ENCODE data around the gene MAGI2.

The MAGI2 gene

DNA sequence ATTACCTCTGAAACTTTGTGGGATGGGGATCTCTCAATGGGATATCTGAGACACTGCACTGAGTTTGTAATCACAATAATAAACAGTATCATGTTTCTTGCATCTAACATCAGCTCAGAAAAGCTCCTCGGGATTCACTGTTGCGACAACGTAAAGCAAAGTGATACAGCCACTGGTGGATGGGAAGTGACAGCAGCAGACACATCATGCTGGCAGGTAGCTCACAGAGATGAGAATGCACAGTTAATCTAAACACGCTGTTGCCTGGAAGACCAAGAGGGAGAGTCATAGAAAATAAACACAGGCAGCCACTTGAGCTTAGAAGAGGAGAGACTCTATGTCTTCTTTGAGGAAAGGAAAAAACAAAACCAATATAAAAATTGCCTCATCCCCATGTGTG lies 513.8 kb downstream of the MAGI2 start:
- DNase-seq (ENCODE audit: low read depth, low spot score), result no peak

DNA sequence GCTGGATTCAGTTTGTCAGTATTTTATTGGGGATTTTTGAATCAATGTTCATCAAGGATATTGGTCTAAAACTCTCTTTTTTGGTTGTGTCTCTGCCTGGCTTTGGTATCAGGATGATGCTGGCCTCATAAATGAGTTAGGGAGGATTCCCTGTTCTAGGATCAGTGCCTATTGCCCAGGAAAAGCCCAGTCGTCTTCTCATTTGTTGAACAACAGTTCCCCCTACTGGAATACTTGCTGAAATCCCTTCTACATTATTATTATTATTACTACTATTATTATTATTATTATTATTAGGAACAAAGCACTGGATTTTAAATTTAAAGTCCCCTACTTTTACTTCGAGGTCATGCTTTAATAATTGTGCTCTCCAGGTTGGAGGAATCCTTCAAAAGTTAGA lies 528.9 kb downstream of the MAGI2 start:
- no peak for DNase-seq (ENCODE audit: low read depth, low spot score)

DNA sequence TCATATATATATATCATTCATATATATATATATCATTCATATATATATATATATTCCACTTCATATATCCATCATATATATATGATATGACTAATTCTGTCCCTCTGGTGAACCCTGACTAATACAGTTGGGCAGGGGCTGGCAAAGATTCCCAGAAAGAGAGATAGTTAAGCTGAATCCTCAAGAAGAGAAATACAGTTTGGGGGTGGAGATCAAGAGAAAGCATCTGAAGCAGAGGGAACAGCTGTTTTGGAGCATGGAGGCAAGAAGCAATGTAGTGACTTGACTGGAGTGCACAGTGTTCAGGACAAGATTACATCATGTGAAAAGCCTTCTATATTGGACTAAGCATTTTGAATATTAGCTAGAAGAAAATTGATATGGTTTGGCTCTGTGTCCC lies 540.7 kb downstream of the MAGI2 start:
- no peak for DNase-seq (ENCODE audit: low read depth, low spot score)

DNA sequence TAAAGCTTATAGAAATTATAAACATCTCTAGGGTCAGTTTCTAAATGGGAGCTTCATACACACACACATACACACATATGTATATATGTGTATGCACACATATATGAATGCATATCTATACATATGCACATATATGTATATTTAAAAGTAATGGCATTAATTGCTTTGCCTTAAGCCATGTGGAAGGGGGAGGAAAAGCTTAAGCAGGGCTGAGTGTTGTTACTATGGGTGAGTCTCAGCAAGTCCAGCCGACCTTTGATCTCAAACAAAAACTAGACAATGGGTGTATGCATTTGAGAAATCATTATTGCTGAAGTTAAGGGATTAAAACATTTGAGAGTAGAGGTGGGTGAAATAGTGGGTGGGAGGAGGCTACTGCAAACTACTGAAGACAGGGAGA lies 546.7 kb downstream of the MAGI2 start:
- DNase-seq (ENCODE audit: low read depth, low spot score), result no peak

DNA sequence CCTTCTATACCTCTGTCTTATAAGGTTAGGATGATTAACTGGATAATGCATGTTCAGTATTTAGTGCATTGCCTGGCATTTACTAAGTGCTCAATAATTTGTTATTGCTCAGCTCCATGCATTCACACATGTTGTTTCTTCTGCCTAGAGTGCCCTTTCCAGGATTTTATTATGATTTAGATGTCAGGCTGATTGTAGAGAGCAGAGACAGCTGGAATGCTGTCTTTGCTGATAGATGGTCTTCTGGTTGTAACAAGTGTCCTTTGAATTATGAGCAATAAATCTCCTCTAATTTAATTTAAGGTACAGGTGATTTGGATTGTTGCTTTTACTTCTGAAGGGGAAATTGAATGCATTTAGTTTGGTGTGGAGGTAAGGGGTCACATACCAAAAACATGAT lies 548.0 kb downstream of the MAGI2 start:
- DNase-seq (ENCODE audit: low read depth, low spot score), result no peak

DNA sequence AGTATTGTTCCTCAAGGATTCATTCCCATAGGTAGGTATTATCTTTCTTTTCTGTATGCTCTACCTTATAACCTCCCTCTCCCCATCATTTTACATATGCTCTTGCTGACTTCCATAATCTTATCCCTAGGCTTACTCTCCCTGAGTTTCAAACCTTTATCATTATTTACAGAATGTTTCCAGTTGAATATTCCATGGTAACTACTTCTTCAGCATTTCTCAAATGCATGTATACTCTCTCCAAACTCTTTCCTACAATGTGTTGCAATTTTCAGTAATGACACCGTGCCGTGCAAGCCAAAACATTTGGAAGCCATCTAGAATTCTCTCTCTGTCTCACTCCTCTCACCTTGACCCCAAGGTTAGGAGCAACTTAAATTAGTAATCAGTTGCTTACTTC lies 548.5 kb downstream of the MAGI2 start:
- no peak for DNase-seq (ENCODE audit: low read depth, low spot score)

DNA sequence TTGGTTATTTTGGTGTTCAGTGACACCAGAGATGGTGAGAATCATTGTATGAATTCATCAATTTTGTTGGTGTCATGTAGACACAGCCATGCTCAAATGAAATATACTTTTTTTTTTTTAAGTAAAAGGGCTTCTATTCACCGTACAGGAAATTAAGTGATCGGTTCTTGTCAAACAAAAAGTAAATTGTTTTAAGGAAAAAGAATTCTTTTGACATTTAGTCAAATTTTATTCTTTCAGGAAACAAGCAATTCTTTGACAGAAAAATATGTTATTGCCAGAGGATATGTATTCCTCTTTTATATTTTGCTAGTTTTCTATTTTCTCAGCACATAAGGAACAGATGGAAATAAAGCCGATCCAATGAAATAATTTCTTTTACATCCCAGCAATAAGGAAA lies 551.9 kb downstream of the MAGI2 start:
- no peak for DNase-seq (ENCODE audit: low read depth, low spot score)

DNA sequence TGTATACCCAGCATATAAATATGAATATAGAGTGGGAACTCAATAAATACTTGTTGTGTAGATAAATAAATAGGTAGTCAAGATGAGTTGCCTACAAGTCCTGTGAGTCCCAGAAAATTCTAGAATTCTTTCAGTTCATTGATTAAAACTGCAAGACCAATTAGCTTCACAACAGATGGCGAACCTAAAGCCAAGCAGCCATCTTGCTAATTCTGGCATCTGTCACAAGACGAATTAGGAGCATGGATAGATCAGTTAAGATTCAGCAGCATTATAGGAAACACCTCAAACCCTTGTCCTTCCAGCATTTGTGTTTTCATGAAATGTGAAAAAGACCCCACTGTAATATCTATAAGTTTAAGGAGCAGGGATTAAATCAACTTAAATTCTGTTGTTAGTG lies 552.7 kb downstream of the MAGI2 start:
- DNase-seq (ENCODE audit: low read depth, low spot score), result no peak

DNA sequence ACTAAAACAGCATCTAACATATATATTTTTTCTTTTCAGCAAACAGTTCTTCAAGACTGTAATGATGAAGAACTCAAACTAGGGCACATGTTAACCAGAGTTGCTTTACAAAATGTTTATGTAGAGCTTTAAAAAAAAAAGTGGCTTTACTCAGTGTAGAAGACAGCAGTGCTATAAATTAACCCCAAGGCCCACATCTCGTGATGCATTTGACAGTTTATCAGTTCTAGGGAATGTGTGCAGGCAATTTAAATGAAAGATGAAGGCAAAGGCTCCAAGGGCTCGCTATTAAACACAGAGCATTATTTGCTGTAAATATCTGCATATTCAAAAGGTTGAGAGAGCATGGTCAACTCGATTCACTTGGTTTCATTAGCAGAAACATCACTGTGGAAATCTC lies 558.1 kb downstream of the MAGI2 start:
- DNase-seq (ENCODE audit: low read depth, low spot score), result no peak

DNA sequence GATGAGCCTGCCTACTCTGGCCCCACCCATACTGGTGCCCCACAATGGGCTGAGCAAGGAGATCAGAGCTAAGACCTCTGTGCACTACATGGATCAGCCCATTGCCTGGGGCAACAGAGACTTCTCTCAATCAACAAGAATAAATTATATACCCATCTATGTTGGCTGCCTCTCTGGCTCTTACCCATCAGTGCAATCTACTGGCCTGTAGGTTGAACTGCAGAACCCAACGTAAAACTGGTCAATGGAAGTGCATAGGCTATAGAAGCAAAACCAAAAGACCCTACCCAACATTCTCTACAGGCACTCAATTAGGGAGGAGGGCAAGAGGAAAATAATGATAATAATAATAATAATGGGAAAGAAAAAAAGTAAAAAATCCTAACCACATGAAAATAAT lies 574.3 kb downstream of the MAGI2 start:
- DNase-seq (ENCODE audit: low read depth, low spot score), result no peak

DNA sequence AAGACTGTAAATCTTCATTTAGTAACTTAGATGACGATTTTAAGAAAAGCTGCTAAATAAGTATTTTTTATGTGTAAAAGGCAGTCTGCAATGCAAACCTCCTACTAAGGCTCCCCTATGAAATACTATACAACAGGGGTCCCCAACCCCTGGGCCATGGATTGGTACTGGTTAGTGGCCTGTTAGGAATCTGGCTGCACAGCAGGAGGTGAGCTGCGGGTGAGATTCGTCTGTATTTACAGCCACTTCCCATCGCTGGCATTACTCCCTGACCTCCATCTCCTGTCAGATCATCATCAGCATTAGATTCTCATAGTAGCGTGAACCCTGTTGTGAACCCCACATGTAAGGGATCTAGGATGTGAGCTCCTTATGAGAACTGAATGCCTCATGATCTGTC lies 580.4 kb downstream of the MAGI2 start:
- no peak for DNase-seq (ENCODE audit: low read depth, low spot score)

DNA sequence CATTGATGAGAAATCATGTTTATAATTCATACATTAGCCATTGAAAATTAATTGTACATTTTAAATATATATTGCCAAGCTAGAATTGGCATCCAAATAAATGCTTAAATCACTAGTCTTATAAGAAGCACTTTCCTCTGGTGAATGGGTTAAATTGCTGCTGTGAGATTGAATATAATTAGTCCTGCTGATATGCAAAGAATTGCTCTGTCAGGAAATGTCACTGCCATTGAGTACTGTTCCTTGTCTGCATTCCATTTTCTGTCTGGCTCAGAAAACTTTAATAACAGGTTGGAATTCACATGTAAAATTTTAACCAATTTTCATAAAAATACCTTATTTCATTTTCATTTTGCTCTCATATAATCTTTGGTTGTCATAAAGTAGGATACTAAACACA lies 589.1 kb downstream of the MAGI2 start:
- no peak for DNase-seq (ENCODE audit: low read depth, low spot score)

DNA sequence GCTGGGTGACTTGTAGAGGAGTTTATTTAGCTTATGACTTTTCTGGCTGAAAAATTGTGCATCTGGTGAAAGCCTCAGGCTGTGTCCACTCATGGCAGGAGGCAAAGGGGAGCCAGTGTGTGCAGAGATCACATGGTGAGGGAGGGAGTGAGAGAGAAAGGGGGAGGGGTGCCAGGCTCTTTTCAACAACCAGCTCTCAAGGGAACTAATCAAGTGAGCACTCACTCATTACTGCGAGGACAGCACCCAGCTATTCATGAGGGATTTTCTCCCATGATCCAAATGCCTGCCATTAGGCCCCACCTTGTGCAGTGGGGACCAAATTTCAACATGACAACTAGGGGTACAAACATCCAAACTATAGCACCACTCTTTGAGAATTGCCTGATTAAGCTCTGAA lies 590.2 kb downstream of the MAGI2 start:
- no peak for DNase-seq (ENCODE audit: low read depth, low spot score)

DNA sequence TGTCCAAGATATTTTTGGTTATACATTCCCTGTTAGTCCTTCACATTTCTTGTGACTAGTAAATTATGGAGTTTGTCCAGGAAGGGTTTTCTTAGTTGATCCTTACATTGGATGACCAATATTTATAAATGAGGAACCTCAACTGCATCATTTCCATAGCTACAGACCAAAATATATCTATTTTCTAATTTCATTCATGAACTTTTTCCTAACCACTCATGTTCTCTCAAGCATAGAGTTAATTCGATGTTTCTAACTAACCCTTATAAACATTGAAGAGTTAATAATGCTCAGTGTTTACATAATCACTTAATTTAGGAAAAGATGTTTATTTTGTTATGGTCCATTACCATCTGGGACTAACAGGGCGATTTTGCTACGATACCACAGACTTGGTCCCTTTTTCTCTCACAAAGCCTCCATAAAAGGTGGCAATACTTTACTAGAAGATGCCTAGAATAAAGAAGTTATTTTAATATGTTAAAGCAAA lies 591.0 kb downstream of the MAGI2 start:
- no peak for DNase-seq (ENCODE audit: low read depth, low spot score)

DNA sequence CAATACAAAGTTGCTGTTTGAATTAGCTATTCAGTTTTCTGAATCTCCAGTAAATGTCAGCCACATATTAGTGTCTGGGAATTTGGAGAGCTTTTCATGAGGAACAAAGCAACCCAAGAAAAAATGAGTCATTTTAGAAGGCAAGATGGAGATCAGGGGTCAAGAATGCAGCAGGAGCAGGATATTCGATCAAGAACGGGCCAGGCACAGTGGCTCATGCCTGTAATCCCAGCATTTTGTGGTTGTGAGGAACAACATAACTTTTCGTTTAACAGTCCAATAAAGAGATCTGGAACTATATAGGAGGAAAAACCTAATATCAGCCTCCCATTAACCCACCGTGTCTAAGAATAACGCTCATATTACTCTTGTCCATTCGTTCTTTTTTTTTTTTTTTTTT lies 600.5 kb downstream of the MAGI2 start:
- no peak for DNase-seq (ENCODE audit: low read depth, low spot score)

DNA sequence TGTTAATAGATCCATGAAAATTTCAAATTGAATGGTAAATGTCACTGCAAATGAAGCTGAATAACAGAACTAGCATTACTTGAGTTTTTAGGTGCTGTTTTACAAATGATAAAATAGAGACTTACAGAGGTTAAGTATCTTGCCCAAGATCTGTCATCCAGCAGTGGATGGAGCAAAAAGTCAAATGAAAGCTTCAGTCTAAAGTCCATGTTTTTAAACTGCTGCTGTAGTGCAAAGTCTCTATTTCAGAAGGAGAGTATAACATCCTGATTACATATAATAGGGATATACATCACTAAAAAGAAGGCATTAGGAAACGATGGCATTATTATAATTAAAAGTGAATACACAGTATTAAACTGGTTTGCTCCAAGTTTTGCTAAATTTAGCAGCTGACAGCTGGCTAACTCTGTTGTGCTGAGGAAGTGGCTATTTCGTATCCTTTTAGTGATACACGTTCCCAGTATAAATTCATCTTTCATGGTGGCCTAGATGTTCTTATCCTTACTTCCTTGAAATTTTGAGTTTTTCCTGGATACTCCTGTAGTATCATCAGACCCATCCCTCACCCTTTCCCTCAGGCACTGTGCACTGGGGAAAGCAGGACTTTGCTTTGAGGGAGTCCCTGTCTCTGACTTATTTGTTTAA lies 603.2 kb downstream of the MAGI2 start:
- DNase-seq (ENCODE audit: low read depth, low spot score), result no peak

DNA sequence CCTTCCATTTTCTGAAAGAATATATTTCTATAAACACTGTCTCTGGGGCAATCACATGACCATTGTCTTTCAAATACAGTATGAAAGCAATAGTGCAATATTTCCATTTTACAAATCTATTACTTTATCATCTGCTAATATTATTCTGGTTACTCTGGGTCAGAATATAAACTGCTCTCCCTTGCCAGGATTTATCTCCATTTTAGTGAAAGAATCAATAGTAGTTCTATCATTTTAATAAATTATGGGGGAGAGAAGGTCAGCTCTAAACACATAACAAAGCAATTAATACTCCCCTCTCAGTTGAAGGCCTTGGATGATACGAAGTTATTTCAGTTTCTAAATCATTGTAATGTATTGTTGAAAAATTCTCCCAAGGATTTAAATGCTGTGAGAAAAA lies 608.3 kb downstream of the MAGI2 start:
- no peak for DNase-seq (ENCODE audit: low read depth, low spot score)

DNA sequence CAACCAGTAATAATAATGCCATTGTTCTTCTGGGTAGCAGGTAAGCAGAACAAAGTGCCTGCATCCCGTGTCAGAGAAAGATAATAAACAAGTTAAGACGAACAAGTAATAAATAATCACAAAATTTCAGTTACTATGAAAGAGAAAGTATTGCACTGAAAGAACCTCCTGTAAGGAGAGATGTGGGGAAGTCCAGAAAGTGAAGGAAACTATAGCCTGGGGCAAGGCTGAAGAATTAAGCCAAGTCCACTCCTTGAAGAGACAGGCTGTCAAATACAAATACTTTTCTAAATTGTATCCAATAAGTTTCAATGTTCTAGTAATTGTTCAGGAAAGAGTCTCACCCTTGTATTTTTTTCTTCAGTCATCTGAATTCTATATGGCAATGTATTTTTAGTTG lies 611.4 kb downstream of the MAGI2 start:
- DNase-seq (ENCODE audit: low read depth, low spot score), result no peak

DNA sequence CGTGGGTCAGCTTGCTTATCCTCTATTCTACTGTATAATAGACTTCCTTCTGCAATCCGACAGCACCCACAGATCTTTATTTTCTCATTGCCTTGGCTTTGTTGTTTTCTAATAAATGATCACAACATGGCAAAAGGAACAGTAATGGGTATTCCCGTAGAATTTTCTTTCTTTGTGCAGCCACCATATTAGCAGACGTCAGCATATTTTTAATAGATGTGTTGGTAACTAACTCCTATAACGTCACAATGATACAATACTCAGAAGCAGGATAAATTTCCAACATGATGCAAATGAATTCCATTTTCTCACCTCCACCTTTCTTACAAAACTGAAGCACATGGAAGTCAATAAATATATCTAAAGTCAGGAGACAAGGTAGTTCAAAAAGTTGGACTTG lies 617.6 kb downstream of the MAGI2 start:
- DNase-seq (ENCODE audit: low read depth, low spot score), result no peak

DNA sequence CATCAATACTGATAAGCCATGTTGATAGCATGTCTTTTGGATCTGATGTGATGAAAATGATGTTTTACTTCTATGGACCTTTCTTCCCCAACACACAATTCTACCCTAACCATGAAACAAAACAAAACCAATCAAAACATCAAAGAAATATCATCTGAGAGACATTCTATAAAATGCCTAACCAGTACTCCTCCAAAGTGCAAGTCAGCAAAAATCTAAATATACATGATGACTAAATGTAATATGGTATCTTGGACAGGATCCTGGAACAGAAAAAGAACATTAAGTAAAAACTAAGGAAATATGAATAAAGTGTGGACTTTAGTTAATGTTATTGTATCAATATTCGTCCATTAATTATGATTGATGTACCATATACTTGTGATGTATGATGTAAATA lies 625.1 kb downstream of the MAGI2 start:
- DNase-seq (ENCODE audit: low read depth, low spot score), result no peak

DNA sequence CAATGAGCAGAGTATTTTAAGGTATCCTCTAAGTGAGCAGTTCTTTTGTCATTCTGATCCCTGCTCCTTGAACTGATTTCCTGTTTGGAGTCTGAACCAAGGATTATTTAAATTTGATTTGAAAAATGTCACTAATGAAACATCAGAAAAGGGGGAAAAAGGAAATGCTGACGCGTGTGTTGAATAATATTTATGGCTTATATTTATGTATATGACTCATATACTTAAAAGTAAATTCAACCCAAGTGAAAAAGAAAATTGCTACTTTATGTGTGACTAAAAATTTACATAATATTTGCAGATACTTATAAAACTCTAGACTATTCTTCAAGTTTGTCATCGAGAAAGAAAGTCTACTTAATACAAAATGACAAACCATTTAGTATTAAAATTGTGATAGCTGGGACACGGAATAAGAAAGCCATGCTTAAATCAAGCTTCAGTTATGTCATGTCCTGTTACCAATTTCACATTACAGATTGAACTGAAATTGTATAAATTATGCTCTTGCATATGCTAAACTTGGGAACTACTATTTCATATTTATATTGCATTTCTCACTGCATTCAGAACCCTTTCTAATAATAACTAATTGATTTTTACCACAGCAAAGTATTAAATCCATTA lies 649.9 kb downstream of the MAGI2 start:
- DNase-seq (ENCODE audit: low read depth, low spot score), result no peak

DNA sequence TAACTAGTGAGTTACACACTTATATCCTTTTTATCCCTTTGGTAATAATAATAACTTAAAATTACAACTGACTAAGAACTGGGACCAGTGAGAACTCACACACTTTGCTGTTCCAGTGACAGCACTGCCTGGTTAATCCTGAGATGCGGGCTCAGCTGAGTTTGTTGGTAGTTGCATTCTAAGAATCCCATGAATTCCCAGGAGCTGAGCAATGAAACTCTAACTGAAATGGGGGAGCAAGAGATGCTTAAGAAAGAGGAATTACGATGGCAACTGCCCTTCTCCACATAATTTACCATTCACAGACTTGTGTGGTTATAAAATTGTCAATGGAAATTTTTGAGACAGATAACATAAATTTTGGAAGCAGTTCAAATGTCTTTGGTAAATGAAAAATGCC lies 659.4 kb downstream of the MAGI2 start:
- no peak for DNase-seq (ENCODE audit: low read depth, low spot score)

DNA sequence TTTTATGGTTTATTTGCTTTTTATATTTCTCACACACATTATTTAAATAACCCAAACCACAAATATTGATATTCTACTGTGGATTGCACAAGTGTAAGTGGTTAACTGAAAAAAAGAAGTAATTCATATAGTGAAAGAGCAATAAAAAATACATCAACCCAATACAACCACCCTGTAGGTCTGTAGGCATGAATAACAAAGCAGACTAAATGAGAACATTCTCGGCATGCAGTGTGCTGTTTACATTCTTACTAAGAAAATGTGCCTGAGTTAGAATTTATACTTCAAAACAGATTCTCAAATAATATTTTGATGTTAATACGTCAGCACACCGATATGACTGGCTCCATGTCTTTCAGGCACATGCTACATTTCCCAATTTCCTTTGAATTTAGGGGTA lies 660.8 kb downstream of the MAGI2 start:
- DNase-seq (ENCODE audit: low read depth, low spot score), result no peak

DNA sequence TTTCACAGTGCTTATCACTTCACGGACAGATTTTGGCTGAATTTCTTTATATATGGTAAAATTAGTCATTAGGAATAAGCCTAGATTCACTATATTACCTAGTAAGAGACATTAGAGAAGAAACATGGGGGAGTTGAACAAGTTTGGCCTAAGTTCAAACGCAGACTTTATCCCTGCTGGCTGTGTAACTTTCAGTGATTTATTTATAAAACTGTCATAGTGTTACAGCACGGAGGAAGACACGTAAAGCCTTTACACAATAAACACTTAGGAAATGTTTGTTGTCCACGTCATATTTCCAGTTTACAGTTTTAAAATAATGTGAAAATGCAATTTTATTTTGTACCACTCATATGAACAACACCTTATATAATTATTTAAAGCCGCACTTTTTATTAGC lies 661.5 kb downstream of the MAGI2 start:
- DNase-seq (ENCODE audit: low read depth, low spot score), result no peak
